ENCODE results near the gene UGP2. TPM values are rescaled to one million over a fixed set of nuclear protein-coding genes. Genes with fewer than 3 reads are reported as not detected.

UGP2 gene
- total and polyA plus RNA-seq, 2 of the 8 experiments (the other 6 are each of a cell fraction or from before 2014, with no cell fraction given) = 278 to 956 TPM

DNA sequence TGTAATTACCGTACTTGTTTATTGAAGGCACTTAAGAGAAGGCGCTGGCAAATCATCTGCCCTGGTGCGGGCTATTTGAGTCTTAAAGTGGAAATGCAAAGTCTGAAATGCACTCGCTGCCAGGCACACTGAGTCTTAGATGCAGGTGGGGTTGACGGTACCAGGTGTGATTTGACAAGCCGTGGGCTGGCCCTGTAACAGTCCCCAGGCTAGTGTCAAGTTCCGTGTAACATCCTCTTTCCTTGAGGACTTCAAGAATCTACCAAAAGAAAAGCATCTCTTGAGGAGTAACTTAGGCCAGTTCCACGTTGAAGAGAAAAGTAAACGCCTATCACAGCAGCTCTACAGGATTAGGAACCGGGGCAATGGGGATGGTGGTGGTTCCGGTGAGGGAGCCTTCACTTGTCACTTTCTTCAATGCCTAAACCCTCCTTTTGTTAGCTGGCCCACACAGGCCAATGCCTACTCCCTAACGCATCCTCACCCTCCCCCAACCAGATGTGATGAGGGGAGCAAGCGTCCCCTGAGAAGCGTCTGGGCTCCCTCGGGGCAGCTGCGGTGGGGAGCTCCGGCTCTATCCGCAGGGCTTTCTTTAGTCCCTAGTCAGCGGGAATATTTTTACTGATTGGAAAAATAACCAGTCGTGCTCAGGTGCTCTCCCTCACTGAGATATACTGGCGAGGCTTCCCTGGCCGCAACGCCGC, 1.5 kb upstream of the UGP2 start (continued):
- TF ChIP-seq, protein P1, sequence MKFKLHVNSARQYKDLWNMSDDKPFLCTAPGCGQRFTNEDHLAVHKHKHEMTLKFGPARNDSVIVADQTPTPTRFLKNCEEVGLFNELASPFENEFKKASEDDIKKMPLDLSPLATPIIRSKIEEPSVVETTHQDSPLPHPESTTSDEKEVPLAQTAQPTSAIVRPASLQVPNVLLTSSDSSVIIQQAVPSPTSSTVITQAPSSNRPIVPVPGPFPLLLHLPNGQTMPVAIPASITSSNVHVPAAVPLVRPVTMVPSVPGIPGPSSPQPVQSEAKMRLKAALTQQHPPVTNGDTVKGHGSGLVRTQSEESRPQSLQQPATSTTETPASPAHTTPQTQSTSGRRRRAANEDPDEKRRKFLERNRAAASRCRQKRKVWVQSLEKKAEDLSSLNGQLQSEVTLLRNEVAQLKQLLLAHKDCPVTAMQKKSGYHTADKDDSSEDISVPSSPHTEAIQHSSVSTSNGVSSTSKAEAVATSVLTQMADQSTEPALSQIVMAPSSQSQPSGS (IDR thresholded peaks at IDR 0.05; ENCODE audit: low read length) = no peak; the same call in 1 of the 2 replicates
- TF ChIP-seq EZH2 (IDR thresholded peaks at IDR 0.05; ENCODE audit: low read depth, low read length, severe bottlenecking) (no peak), TAF1 (IDR thresholded peaks at IDR 0.05; ENCODE audit: low read depth, low read length) (no peak), CHD2 (IDR thresholded peaks at IDR 0.05; ENCODE audit: low read length) (no peak), BCL11A (IDR thresholded peaks at IDR 0.05; ENCODE audit: low read depth in 2 of 2, low read length in 2 of 2) (no peak), TBP (IDR thresholded peaks at IDR 0.05; ENCODE audit: low read depth, low read length) (no peak), BACH1 (IDR thresholded peaks at IDR 0.05; ENCODE audit: low read length) (peak; percentile 68; the same call in 1 of the 2 replicates), CHD1 (IDR thresholded peaks at IDR 0.05; ENCODE audit: low read depth, low read length) (peak; percentile 38; the same call in 1 of the 2 replicates), ATF3 (IDR thresholded peaks at IDR 0.05; ENCODE audit: insufficient read depth, low read depth, low read length) (no peak)

Data from H1 (cell line).